ENCODE results near the gene NDUFV1.

- TF ChIP-seq CTCF (IDR thresholded peaks at IDR 0.05; ENCODE audit: low read depth, low read length, missing input control) (no peak), GABPA (IDR thresholded peaks at IDR 0.05 in 1 of 2, conservative IDR thresholded peaks at IDR 0.05 in 1 of 2) (no peak), SP1 (IDR thresholded peaks at IDR 0.05) (no peak), TAF1 (conservative IDR thresholded peaks at IDR 0.05) (no peak), YY1 (IDR thresholded peaks at IDR 0.05) (no peak), JUND (IDR thresholded peaks at IDR 0.05) (no peak), ATF3 (IDR thresholded peaks at IDR 0.05) (no peak), EGR1 (IDR thresholded peaks at IDR 0.05; ENCODE audit: low read depth in 2 of 2) (peak; percentile 78 to 91), RXRA (IDR thresholded peaks at IDR 0.05) (no peak), FOXA1 (IDR thresholded peaks at IDR 0.05) (no peak), REST (IDR thresholded peaks at IDR 0.05) (no peak), ZBTB33 (IDR thresholded peaks at IDR 0.05) (no peak), MAX (IDR thresholded peaks at IDR 0.05) (no peak), NR2F2 (IDR thresholded peaks at IDR 0.05) (no peak)
Observed at GRCh38 chr11:67576735-67577475, 29.8 kb upstream of the NDUFV1 start.

All from liver (tissue), 3 donors.